Spleen (tissue), 11 donors: ENCODE data around the gene MCUR1. TPM values are rescaled to one million over a fixed set of nuclear protein-coding genes. Genes with fewer than 3 reads are reported as not detected.
A peak's percentile ranks its signal among the peaks of the same experiment; 100 is the strongest.

Experiments used
- DNase-seq: peaks from one replicate; pipeline ENCODE4 v3.0.0-alpha.2; 2020
- H3K27ac ChIP-seq, 8 donors: fragments of 200-600 bp; sonication (generic) in 7 of 8; 1 replicate in 4 of 8; 2 replicates in 4 of 8; pipeline versions ENCODE4 v1.5.0 to v1.8.0; 2016 to 2021; ENCODE audit warnings: inconsistent platforms in 4 of 8, mild to moderate bottlenecking in 4 of 8, moderate library complexity in 1 of 8
- H3K27me3 ChIP-seq, 7 donors: fragments of 200-600 bp; sonication (generic) in 6 of 7; replicated peaks in 1 of 7; 1 replicate in 4 of 7; 2 replicates in 3 of 7; pipeline versions ENCODE4 v1.5.0 to v1.8.0; 2016 to 2021; ENCODE audit warnings: inconsistent platforms in 3 of 7, mild to moderate bottlenecking in 1 of 7
- H3K36me3 ChIP-seq, 6 donors: fragments of 200-600 bp; sonication (generic) in 5 of 6; 1 replicate in 4 of 6; 2 replicates in 2 of 6; pipeline versions ENCODE4 v1.5.0 to v1.8.0; 2016 to 2021; ENCODE audit warnings: inconsistent platforms in 2 of 6
- H3K4me1 ChIP-seq, 6 donors: fragments of 200-600 bp; sonication (generic) in 5 of 6; 1 replicate in 3 of 6; 2 replicates in 3 of 6; pipeline versions ENCODE4 v1.5.0 to v1.8.0; 2016 to 2021; ENCODE audit warnings: inconsistent platforms in 3 of 6
- H3K4me3 ChIP-seq, 8 donors: fragments of 200-600 bp; sonication (generic) in 7 of 8; 1 replicate in 4 of 8; 2 replicates in 4 of 8; pipeline versions ENCODE4 v1.5.0 to v1.8.0; 2016 to 2021; ENCODE audit warnings: inconsistent platforms in 4 of 8, mild to moderate bottlenecking in 4 of 8, moderate library complexity in 2 of 8
- H3K9me3 ChIP-seq, 8 donors: fragments of 200-600 bp; sonication (generic) in 7 of 8; 1 replicate in 4 of 8; 2 replicates in 4 of 8; pipeline versions ENCODE4 v1.5.0 to v1.8.0; 2016 to 2021; ENCODE audit warnings: inconsistent platforms in 4 of 8
- CTCF ChIP-seq, 11 experiments: fragments of 200-600 bp in 7 of 11; fragments of 450-650 bp in 4 of 11; sonication (generic) in 4 of 11; IDR thresholded peaks in 8 of 11; conservative IDR thresholded peaks in 3 of 11; 1 replicate in 7 of 11; 2 replicates in 4 of 11; pipeline versions ENCODE4 v1.4.0 to v1.8.0; 2016 to 2021; ENCODE audit warnings: antibody characterized with exemption in 11 of 11, inconsistent platforms in 4 of 11, mild to moderate bottlenecking in 1 of 11
- POLR2A ChIP-seq, 3 donors: fragments of 450-650 bp; IDR thresholded peaks; one replicate each; pipeline ENCODE4 v1.5.1; 2017; ENCODE audit warnings: antibody characterized with exemption in 3 of 3, mild to moderate bottlenecking in 1 of 3
- POLR2AphosphoS5 ChIP-seq, 3 donors: sonication (generic); formaldehyde crosslinking; IDR thresholded peaks; one replicate each; pipeline ENCODE4 v1.5.1; 2017; ENCODE audit warnings: antibody characterized with exemption in 3 of 3
- WGBS, 5 donors: extraction: QIAGEN DNeasy Blood & Tissue Kit in 3 of 5; methylation state at CpG; one replicate each; pipeline versions ENCODE4 v1.1.5 to v1.1.7; 2013 to 2018; 5-methylcytosine and 5-hydroxymethylcytosine counted together
- intact Hi-C: fragments of 100-400 bp; cut with DNase I; formaldehyde crosslinking; loops from one replicate; pipeline ENCODE4 v1.15.0; 2023; ENCODE audit warnings: low total_unique reads
- polyA plus RNA-seq, 3 donors: library from polyadenylated mRNA; stranded (reverse); fragments of 200-250 nt; gene quantifications; one replicate each; pipeline ENCODE4 v1.2.1, GENCODE V29; 2013
- total RNA-seq, 7 donors: library from RNA; depleted of rRNA in 3 of 7; stranded (reverse); fragments of >200 nt in 3 of 7; fragmentation: NEBNext Ultra II Directional in 4 of 7; extraction: Animal tissue kit (Norgen Biotek cat#: 25700) in 4 of 7; gene quantifications; one replicate each; pipeline versions ENCODE4 v1.1.0 to v1.2.1, GENCODE V29; 2016 to 2021
- donor health status: healthy with polysubstance abuse.
- donor health status: DM: no; HTN: no; CAD: no; lungs with moderate emphysema.
- donor health status: DM: no; HTN: no; CAD: no.
- donor health status: Bipolar disorder and iron deficiency.
- donor health status: healthy.
- donor health status: DM: no; HTN: no; CAD: no.
- donor health status: DM: yes; HTN: yes; CAD: no.

Gene MCUR1
- total and polyA plus RNA-seq, 10 donors: 9.2 to 22.4 (median 12.1) TPM

- no peaks in the 10 kb centered on the region for H3K27me3 ChIP-seq
- intact Hi-C loops: no loop called here
- peaks cover 0 to 13% (median 0%) of the 10 kb centered on the region in 8 donors for H3K9me3 ChIP-seq
- TF ChIP-seq POLR2A (IDR thresholded peaks at IDR 0.05) (no peak), POLR2AphosphoS5 (IDR thresholded peaks at IDR 0.05) (no peak), CTCF (IDR thresholded peaks at IDR 0.05 in 8 of 11, conservative IDR thresholded peaks at IDR 0.05 in 3 of 11) (no peak)
- DNase-seq: no peak
- H3K27ac ChIP-seq: no peak overlapping the region
- H3K36me3 ChIP-seq: no peaks in the 10 kb centered on the region
- H3K4me3 ChIP-seq: no peak overlapping the region
- H3K4me1 ChIP-seq: no peaks in the 10 kb centered on the region
- WGBS, 5 donors: 61 to 92% (median 80%) methylated on average over 2 of the region's 2 CpGs
Measured at GRCh38 chr6:13827032-13827431, 12.7 kb upstream of the MCUR1 start.

- H3K27me3 ChIP-seq: no peaks in the 10 kb centered on the region
- intact Hi-C loops: no loop called here
- no peak overlapping the region for H3K4me3 ChIP-seq
- peaks cover 0 to 13% (median 0%) of the 10 kb centered on the region in 8 donors for H3K9me3 ChIP-seq
- no peak overlapping the region for H3K27ac ChIP-seq
- TF ChIP-seq CTCF (IDR thresholded peaks at IDR 0.05 in 8 of 11, conservative IDR thresholded peaks at IDR 0.05 in 3 of 11) (no peak), POLR2A (IDR thresholded peaks at IDR 0.05) (no peak)
- WGBS, 5 donors: 89 to 98% (median 90%) methylated on average over 1 of the region's 1 CpG
- H3K4me1 ChIP-seq: no peaks in the 10 kb centered on the region
- H3K36me3 ChIP-seq: no peaks in the 10 kb centered on the region
- DNase-seq: no peak
Measured at GRCh38 chr6:13825871-13826270, 11.5 kb upstream of the MCUR1 start.

GRCh38 chr6:13818341-13818740, 4.0 kb upstream of the MCUR1 start:
- 79 to 95% (median 90%) methylated on average over 2 of the region's 2 CpGs for WGBS, 5 donors
- Histone ChIP-seq H3K36me3 (no peaks in the 10 kb centered on the region), H3K9me3 (no peaks in the 10 kb centered on the region), H3K27ac (no peak overlapping the region), H3K27me3 (no peaks in the 10 kb centered on the region), H3K4me1 (peaks cover 0 to 13% (median 11%) of the 10 kb centered on the region in 6 donors), H3K4me3 (no peak overlapping the region)
- no peak for DNase-seq
- intact Hi-C loops: no loop called here
- TF ChIP-seq POLR2A (IDR thresholded peaks at IDR 0.05): no peak
- TF ChIP-seq CTCF (IDR thresholded peaks at IDR 0.05 in 8 of 11, conservative IDR thresholded peaks at IDR 0.05 in 3 of 11): no peak
- no peak for TF ChIP-seq POLR2AphosphoS5 (IDR thresholded peaks at IDR 0.05)

GRCh38 chr6:13814938-13815575, 700 bp upstream of the MCUR1 start:
- no peaks in the 10 kb centered on the region for H3K9me3 ChIP-seq
- H3K4me3 ChIP-seq: peak overlapping the region; percentile 67 to 93 (median 85)
- peaks cover 25 to 46% (median 39%) of the 10 kb centered on the region in 6 donors for H3K4me1 ChIP-seq
- 37 to 48% (median 42%) methylated on average over 8 of the region's 8 CpGs for WGBS, 5 donors
- DNase-seq: no peak
- no peaks in the 10 kb centered on the region for H3K36me3 ChIP-seq
- H3K27ac ChIP-seq: peak overlapping the region; percentile 88 to 97 (median 95)
- TF ChIP-seq CTCF (IDR thresholded peaks at IDR 0.05 in 8 of 11, conservative IDR thresholded peaks at IDR 0.05 in 3 of 11) (no peak), POLR2AphosphoS5 (IDR thresholded peaks at IDR 0.05) (no peak), POLR2A (IDR thresholded peaks at IDR 0.05) (no peak)
- intact Hi-C loops: no loop called here
- no peaks in the 10 kb centered on the region for H3K27me3 ChIP-seq
